ENCODE results near the gene GPSM1.
A peak's percentile ranks its signal among the peaks of the same experiment; 100 is the strongest.

The GPSM1 gene

DNA sequence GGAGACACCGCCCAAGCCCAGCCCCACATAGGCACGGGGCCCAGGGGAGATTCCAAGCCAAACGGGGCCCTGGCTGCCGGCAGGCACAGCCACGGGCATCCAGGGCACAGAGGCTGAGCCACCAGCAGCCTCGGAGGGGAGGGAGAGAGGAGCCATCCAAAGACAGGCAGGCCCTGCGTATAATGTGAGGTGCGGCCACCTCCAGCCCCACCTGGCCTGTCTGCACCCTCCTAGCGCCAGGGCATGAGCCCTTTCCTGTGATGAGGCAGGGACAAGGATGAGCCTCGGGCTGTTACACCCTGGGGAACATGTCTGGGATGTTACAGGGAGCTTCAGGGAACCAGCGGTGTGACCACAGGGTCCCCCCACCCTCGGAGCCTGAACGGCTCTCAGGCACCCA is 22.4 kb upstream of the GPSM1 start:
- DNase-seq, result no peak

- no peak for DNase-seq
These were observed 21.5 kb upstream of the GPSM1 start for GRCh38 chr9:136305804-136306203.

GRCh38 chr9:136306211-136307208 is 20.8 kb upstream of the GPSM1 start:
- no peak for DNase-seq

- no peak for DNase-seq
These were observed 20.1 kb upstream of the GPSM1 start for GRCh38 chr9:136307215-136307750.

GRCh38 chr9:136308006-136308701 is 19.2 kb upstream of the GPSM1 start:
- DNase-seq, result no peak

DNA sequence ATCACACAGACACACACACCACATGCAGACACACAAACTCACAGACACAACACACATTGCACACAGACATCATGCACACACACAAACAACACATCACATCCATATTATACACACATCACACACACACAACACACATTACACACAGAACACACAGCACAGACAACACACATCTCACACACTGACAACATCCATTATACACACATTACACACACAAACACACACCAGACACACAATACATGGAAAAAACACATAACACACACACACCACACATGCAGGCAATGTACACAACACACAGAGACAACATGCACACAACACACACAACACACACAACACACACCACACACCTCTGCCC is 18.7 kb upstream of the GPSM1 start:
- no peak for DNase-seq

DNA sequence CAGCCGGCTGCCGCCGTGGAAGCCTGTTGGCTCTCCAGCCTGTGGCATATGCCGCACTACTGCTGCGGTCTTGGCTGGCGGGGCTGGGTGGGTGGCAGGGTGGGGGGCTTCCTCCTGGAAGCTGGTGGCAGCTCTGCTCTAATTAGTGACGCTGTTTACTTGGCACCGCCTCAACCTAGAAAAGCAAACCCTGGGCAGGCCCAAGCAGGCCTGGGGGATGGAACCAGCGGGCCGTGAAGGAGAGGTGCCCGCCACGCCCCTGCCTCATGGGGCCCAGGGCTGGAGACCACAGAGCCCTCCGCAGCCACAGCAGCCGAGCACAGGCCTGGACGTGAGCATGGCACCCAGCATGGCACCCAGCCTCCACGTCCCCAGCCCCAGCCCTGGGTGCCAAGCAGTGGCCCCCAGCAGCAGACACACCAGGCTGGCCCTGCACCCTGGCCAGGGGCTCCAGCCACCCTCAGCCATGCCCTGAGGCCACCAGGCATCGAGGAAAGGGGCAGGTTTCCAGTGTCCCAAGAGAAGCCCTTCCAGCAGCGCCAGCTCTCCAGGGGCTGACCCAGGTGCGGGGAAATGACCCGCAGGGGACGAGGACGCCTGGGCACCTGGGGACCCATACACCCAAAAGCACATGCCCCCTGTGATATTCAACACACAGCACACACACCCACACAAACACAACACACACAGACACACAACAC is 18.1 kb upstream of the GPSM1 start:
- DNase-seq, result no peak

DNA sequence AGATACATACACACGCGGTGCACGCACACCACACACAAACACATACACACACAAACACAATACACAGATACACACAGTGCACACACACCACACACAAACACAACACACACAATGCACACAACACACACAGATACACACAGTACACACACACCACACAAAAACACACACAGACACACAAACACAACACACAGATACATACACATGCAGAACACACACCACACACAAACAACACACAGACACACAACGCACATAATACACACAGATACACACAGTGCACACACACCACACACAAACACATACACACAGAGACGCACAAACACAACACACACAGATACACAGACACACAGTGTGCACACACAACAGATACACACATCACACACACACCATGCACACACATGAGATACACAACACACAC is 17.5 kb upstream of the GPSM1 start:
- no peak for DNase-seq

DNA sequence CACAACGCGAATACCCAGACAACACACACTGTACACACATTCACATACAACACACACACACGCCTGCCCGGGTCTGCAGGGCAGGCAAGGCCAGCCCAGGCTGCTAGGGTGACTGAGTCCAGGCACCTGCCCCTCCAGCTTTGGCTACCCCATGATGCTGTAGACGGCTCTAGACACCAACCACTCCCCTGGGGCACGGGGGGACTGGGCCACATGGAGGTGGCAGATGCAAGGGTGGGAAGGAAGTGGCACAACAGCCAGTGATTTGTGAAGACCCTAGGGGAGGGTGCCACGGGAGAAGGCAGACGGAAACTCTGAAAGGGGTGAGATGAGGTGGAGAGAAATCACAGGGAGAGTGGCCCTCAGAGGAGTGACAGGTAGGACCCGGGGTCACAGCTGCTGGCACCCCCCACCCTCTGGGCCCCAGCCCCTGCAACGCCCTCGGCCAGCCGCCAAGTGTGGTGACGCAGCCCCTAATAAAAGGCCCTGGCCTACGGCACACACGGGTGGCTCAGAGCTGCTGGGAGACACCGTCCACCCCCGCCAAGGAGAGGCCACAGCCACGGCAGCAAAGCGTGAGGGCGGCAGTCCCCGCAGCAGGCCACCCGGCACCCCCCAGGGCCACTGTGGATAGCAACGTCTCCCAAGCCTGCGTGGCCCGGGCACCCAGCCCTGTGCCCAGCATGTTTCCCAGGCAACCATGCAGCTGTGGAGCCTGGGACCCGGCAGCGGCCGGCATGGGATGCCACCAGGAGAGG is 16.9 kb upstream of the GPSM1 start:
- DNase-seq, result no peak

GRCh38 chr9:136311051-136312008 is 16.0 kb upstream of the GPSM1 start:
- no peak for DNase-seq

DNA sequence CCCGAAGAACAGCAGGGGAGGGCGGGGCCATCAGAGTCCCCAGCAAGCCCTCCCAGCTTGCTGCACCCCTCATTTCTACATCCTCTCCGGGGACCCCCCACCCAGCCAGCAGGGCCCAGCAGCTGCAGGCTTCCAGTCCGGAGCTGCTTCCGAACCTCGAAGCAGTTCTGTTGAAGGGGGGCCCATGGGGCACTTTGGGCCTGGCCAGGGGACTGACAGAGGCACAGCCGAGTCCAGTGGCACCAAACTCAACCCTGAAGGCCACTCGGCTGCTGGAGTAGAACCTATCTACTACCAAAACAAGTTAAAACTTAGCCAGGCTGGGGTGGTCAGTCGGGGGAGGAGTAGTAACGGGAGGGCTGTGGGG is 15.3 kb upstream of the GPSM1 start:
- DNase-seq, result no peak

GRCh38 chr9:136312436-136312835 is 14.9 kb upstream of the GPSM1 start:
- peak; percentile 45 for DNase-seq

GRCh38 chr9:136313111-136314055 is 14.0 kb upstream of the GPSM1 start:
- no peak for DNase-seq

DNA sequence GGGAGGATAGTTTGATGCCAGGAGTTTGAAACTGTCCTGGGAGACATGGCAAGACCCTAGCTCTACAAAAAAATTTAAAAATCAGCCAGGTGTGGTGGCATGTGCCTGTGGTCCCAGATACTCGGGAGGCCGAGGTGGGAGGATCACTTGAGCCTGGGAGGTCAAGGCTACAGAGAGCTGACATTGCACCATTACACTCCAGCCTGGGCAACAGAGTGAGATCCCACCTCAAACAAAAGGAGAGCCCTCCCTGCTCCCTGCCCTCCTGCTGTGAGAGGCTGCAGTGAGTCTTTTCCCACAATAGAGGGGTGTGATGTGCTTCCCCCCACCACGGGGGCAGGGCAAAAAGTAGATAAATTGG is 13.3 kb upstream of the GPSM1 start:
- no peak for DNase-seq

DNA sequence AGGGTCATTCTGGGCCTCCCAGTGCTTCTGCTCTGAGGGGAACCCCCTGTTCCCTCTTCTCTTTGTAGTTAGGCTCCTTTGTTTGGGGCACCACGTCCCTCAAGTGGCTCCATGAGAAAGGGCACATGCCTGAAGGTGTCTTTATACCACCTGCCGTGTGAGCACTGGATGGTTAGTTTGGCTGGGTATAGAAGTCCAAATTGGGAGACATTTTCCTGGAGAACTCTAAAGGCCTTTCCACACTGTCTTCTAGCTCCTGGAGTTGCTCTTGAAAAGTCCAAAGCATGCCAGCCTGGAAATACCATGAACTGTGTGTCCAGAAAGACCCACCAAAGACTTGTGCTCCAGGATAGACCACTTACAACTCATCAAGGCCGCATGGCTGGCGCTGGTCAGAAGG is 12.4 kb upstream of the GPSM1 start:
- no peak for DNase-seq

GRCh38 chr9:136316271-136316751 is 11.0 kb upstream of the GPSM1 start:
- DNase-seq, result no peak

DNA sequence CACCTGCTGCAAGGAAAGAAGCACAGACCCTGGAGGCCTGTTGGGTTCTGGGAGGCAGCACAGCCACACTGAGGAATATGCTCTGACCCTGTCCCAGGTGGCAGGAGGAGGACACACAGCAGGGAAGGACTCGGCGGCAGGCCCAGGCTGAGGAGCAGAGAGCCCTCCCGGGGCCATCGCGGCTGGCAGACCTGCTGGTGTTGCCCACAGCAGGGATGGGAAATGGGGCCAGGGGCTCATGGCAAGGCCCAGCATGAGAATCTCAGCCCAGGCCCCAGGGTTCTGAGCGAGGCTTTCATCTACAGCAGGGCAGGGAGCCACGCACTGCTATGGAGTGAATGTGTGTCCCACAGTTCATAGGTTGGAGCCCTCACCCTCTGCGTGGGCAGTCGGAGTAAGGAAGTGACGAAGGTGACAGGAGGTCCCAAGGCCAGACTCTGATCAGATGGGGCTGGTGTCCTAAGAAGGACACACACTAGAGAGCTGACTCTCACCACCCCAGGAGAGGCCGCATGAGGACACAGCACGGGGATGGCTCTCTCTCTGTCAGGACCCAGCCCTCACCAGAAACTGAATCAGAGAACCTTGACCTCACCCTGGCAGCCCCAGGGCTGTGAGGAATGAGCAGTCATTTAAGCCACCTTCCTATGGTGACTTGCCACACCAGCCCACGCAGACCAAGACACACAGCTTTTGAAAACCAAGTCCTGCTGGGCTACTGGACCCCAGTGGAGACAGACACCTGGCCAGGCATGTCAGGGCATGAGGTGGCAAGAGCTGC is 10.3 kb upstream of the GPSM1 start:
- DNase-seq, result no peak

- no peak for DNase-seq
These were observed 9.6 kb upstream of the GPSM1 start for GRCh38 chr9:136317695-136318094.
